NCI-H146 treated with DMSO at 0.1 percent for 48 hours (cell line): ENCODE measurements around the gene CTR9.

Experiments
- DNase-seq: peaks from one replicate; lab custom pipeline; 2025; ENCODE audit not compliant: unreplicated experiment; lab: John Stamatoyannopoulos, UW

CTR9 gene

DNA sequence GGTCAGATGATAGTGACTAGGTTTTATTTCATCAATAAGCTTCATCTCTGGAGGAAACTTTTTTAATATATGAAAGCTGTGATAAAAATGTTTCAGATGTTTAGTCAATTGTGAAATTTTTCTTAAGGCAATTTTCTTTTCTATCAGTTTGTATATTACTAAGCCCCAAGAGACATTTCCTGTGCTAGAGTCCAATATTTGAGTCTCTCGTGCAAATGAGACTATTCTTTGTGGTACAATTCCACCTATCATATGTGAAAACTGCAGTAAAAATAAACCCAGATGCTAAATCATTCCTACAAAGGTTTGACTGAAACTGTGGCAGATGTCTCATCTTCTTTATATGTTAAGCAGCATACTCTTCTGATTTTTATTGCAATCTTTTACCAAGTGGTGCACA lies 28.0 kb downstream of the CTR9 start:
- no peak for DNase-seq

DNA sequence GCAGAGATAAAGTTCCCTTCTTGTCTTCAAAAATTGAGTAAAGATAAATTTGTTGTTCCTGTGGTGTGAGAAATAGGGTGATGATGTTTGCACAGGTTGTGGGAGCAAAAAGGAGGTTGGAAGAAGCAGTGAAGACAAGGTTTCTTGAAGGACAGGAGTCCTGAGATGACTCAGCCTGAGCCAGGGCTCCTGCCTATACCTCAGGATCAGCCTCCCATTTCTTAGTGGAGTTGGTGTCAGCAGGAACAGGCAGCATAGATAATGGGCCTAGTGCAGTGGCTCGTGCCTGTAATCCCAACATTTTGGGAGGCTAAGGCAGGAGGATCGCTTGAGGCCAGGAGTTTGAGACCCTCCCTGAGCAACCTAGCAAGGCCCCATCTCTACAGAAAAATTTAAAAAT lies 29.0 kb downstream of the CTR9 start:
- no peak for DNase-seq

DNA sequence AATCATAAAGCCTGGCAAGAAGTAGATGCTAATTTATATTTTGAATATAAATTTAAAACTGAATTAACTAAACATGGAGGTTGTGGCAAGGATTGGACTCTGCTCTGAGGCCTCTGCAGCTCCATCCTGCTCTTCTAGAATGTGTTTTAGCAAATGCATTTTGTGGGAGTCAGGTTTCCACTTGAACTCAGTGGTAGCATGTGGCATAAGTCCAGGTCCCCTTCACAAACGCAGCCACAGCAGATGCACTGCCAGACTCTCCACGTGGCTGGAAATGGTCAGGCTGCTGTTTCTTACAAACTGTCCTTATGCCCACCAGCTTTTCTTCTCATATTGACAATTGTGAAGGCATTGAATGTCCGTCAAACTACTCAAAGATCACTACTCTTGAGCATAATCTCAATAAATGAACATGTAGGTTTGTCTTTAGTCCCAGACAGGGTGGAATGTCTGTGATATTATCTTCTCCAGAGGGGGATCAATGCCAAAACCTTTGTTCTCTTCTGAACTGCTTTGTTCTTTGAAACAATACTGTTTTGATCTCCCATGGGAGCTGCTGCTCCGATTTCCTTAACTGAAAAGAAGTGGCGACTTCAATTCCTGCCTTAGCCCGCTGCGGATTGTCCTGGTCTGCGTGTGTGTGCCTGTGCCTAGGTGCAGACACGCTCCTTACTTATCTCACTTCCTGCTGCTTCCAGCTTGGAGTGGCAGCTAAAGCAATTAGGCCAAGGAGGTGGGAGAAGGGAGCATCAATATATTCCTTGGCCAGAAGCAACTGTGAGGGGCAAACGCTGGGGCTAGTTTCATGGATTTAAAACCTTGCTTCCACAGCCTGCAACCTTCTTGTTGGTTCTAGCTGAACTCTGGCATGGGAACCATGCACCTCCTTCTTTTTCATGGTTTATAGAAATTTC lies 33.4 kb downstream of the CTR9 start:
- no peak for DNase-seq

- DNase-seq, result no peak
These were observed 34.1 kb downstream of the CTR9 start for GRCh38 chr11:10785146-10785474.

GRCh38 chr11:10786451-10786850 lies 35.4 kb downstream of the CTR9 start:
- DNase-seq, result no peak

DNA sequence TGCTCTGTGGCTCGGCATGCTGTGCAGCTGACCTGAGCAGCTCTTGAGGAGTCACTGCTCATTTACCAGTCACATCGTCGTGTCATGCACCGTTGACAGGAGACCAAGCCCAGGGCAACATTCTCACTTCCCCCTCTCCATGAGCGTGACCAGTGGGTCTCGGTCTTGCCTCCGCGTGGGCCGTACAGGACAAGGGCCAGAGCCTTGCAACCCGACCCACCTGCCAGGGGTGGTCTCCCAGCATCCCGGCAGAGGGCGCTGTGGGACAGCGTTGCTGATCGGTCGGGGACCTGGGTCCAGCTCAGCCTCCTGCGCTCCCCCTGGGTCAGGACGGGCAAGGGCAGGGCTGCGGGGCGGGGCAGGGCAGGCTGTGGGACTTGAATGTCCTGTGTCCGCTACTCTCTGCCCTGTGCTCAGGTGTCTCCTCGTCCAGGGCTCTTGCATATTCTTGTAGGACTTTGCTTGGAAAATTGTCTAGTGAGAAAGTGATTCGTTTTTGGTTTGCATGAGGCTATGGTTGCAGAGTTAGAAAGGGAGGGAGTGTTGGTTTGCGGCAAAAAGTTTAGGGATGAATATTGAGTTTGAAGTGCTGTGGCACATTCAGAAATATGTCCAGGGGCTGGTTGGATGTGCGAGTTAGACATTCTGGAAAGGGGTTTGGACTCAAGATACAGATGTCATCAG lies 41.5 kb downstream of the CTR9 start:
- peak; percentile 49 for DNase-seq

GRCh38 chr11:10793470-10794255 lies 42.6 kb downstream of the CTR9 start:
- DNase-seq, result no peak

DNA sequence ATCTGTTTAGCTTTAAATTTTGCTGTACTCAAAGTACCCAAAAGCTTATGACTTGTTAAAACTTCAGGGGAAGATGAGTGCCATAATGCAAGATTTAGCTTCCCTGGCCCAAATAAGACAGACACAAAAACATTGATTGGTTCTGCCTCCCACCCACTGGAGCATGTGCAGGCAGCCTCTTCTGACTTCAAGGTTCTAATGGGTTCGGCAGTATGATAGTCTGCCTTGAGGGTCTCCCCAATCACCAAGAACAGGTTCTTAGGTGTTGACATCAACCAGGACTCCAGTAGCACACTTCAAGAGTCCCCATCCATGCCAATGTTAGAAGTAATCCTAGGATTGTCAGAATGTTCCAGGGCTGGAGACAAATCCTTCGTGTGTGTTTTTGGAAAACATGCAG lies 45.1 kb downstream of the CTR9 start:
- DNase-seq, result no peak

GRCh38 chr11:10797001-10797400 lies 46.0 kb downstream of the CTR9 start:
- no peak for DNase-seq

DNA sequence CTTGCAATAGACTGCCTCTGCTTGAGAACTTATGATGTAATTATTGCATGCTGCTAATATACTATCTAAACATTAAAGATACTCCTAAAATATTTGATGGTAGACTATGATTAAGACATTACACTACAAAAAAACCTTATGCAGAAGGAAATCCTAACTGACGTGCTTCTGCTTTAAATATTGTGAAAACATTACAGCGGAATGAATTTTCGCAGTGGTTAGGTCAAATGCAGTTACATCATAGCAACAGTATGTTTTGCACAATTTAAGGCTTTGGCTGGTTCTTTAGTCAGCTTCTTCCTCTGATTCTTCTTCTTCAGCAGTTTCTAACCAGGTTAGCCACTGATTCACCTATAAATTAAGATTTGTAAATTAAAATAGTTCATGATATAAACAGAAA lies 46.5 kb downstream of the CTR9 start:
- no peak for DNase-seq

DNA sequence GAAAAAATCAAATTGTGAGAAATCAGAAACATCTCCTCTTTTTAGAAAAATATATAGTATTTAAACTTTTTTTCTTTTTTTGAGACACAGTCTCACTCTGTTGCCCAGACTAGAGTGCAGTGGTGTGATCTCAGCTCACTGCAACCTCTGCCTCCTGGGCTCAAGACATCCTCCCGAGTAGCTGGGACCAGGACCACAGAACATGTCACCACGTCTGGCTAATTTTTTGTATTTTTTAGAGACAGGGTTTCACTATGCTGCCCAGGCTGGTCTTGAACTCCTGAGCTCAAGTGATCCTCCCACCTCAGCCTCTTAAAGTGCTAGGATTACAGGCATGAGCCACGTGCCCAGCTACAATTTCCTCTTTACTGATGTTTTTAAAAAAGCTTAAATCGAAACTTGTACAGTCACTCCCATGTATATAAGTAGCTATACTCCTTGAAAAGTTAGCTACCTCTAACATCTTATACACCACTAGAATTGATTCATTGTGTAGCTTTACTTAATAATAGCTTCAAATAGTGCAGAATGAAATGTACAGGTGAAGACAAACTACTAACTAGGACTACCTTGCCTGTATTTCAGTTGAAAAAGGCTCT lies 47.4 kb downstream of the CTR9 start:
- no peak for DNase-seq

GRCh38 chr11:10800292-10800691 lies 49.2 kb downstream of the CTR9 start:
- DNase-seq, result no peak

GRCh38 chr11:10803676-10804075 lies 52.6 kb downstream of the CTR9 start:
- DNase-seq, result no peak

- no peak for DNase-seq
These were observed 54.7 kb downstream of the CTR9 start for GRCh38 chr11:10805741-10806140.

DNA sequence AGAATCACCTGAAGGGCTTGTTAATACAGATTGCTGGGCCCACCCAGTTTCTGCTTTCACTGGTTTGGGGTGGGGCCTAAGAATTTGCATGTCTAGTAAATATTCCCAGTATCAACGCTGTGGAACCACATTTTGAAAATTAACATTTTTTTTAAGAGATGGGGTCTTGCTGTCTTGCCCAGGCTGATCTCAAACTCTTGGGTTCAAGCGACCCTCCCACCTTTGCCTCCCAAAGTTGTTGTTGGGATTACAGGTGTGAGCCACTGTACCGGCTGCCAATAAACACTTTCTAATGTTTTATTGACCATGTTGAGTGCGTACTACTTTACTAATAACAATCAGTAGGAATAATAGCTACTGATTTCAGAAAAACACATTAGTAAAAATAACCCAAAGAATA lies 55.2 kb downstream of the CTR9 start:
- DNase-seq, result no peak

- DNase-seq, result peak; percentile 31
These were observed 56.6 kb downstream of the CTR9 start for GRCh38 chr11:10807493-10808234.

GRCh38 chr11:10808235-10808552 lies 57.1 kb downstream of the CTR9 start:
- no peak for DNase-seq

DNA sequence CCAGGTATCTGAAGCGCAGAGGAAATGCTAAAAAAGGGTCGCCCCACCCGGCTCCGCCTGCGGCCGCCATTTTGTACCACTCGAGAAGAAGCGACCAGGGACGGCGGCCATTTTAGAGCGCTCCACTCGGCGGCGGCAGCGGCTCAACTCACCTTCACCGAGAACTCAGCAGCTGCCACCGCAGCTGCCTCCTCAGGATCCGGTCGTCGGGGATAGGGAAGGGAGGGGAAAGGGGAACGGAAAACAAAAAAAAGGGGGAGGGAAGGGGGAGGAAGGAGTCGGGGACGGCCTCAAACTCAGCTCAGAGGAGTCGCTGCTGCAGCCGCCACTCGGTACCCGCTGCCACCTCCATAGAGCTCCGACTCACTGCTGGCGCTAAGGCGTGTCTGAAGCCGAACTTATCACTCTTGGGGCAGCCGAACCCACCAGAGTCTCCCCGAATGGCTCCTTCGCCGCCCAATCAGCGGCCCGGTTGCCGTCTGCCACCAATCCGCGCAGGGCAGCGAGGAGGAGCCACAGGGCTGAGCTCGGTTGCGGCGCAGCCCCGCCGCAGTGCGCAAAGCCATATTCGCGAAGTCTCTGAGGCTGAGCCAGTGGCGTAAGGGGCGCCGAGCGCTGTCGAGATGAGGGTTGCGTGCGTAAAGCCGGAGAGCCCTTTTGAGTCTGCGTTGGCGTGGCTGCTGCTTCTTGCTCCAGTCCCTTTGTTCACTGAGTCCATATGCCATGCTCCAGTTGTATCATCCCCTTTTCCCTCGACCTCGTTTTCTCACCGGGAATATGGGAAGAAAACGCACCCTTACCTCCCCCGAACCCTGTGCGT lies 57.7 kb downstream of the CTR9 start, which contains the start of gene EIF4G2:
Gene EIF4G2, minus strand, starts transcription at position 374 of the 820 bp plus-strand sequence.
- peak; percentile 95 for DNase-seq

- DNase-seq, result peak; percentile 54
These were observed 58.5 kb downstream of the CTR9 start for GRCh38 chr11:10809373-10810160.
